Activated CD4-positive, alpha-beta T cell treated with anti-CD3 and anti-CD28 coated beads for 48 hours (primary cell): Measurements from ENCODE around the gene C2CD2.

Source experiments
- DNase-seq: peaks from one replicate; pipeline ENCODE4 v3.0.0-alpha.2; 2020

C2CD2 gene

DNA sequence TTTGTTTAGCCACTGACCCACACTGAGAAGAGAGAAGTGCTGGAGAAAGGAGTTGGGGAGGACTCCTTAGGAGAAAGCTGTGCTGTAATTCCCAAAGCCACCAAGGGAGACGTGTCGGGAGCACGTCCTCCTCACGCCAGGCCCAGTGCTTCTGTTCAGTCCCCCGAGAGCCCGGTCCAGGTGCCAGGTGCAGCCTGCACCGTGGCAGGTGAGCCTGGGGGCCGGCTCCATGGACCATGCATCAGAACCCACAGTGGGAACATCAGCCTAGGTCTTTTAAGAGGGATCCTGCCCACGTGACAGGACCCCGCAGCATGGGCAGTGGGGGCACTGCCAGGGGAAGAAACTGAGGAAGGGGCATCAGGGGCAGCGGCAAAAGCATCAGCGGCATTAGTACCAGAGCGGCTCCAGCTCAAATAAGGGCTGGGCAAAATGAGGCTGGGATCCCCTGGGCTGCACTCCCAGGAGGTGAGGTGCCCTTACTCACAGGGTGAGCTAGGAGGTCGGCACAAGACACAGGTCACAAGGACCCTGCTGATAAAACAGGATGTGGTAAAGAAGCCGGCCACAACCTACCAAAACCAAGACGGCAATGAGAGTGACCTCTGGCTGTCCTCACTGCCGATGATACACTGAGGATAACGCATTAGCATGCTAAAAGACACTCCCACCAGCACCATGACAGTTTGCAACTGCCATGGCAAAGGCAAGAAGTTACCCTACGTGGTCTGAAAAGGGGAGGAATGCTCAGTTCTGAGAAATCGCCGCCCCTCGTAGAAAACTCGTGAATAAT is 50.1 kb downstream of the C2CD2 start:
- DNase-seq: no peak

DNA sequence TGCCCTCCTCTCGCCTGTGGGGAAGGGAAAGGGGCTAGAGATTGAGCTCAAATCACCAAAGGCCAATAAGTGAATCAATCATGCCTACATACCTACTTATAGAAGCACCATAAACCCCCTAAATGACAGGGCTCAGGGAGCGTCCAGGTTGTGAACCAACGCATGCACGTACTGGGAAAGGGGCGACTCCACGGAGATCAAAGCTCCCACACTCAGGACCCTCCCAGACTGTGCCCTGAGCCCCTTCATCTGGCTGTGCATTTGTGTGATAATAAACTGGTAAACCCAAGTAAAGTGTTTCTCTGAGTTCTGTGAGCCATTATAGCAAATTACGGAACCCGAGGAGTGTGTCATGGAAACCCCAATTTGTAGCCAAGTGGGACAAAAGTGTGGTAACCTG is 50.9 kb downstream of the C2CD2 start:
- no peak for DNase-seq

DNA sequence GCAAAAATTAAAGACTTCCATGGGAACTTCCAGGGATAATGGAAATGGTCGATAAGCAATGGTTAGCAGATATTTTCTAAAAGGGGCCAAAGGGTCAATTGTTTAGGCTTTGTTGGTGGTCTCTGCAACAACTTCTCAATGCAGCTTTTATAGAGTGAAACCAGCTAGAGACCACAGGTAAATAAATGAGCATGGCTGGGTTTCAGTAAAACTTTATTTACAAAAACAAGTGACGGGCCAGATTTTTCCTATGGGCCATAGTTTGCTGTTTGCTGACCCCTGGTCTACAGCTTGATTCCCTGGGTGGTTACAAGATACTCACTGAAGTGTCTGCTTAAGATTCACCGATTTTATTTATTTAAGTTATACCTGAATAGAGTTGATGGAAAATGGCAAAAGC is 52.0 kb downstream of the C2CD2 start:
- no peak for DNase-seq

DNA sequence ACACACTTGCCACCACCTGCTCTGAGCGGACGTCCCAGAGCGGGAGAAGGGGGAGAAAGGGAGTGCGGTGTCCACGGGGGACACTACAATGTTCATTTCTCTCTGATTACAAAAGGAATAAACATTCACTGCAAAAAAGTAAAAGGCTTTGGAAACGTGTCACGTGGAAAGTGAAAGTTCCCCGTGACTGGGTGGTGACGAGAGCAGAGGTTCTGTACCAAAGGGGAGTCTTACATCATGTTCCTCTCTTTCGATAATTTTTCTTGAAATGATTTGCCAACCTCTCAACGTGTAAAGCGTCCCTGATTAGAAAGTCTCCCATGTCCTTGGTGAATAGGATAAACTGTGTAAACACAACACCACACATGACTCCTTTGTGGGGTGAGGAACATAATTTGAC is 52.7 kb downstream of the C2CD2 start:
- DNase-seq: peak; percentile 73

DNA sequence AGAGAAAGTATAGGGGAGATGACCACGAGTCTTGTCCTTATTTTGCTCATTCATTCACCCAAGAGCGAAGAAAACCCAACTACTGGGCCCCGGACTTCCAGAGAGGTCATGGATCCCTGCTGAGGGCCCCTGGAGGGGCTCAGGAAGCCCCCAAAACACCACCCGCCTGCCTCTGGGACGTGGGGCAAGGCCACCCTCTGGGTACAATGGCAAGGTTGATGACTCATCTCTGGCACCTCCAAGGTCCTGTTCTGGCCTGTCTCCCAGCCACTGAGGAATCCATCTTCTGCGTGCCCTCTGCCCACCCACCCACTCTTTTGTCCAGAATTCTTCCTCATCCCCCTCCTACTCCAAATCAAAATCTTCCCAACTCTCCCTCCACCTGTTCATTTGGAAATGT is 53.4 kb downstream of the C2CD2 start:
- DNase-seq: no peak

DNA sequence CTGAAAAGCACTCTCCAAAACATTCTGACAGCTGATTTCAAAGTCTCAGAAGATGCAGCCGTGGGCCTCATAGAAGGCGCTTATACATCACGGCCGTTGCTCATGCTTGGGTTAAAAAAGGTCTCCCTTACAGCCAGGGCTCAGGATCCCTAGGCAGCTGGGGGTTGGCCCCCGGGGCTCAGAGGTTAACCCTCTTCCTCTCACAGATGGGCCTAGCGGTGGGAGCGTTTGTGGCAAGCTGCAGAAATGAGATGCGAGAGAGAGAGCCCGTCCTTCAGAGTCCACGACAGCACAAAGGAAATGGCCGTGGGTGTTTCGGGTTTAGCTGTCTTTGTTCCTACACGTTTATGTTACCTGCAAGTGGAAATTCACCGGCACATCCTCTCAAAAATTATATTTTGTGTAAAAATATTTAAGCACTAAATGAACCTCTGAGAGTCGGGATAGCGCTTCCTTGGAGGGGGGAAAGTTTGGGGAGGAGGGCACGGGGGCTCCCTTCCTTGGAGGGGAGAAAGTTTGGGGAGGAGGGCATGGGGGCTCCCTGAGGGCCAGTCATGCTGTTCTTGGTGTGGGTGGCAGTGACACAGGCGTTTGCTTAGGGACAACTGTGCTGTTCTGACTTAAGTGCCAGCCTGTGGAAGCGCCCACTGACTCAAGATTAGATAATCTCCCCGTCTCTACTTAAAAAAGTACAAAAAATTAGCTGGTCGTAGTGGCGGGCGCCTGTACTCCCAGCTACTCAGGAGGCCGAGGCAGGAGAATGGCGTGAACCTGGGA is 54.2 kb downstream of the C2CD2 start:
- peak; percentile 80 for DNase-seq

DNA sequence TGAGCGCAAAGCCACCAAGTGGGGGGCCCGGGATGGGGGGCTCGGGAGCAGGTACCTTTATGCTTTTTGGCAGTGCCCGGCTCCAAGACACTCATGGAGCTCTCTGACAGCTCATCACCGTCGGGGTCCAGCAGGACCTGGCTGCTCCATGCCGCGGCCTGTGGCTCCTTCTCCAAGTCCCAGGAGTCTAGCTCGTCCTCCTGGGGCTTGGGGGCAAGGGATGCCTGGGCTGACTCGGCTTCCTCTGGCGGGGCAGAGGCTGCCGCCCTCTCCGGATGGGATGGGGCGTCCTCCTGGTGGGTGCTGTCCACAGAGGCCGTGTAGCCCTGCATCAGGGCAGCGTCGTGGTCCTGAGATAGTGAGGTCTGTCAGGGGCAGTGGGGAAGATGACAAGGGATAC is 54.8 kb downstream of the C2CD2 start:
- no peak for DNase-seq

DNA sequence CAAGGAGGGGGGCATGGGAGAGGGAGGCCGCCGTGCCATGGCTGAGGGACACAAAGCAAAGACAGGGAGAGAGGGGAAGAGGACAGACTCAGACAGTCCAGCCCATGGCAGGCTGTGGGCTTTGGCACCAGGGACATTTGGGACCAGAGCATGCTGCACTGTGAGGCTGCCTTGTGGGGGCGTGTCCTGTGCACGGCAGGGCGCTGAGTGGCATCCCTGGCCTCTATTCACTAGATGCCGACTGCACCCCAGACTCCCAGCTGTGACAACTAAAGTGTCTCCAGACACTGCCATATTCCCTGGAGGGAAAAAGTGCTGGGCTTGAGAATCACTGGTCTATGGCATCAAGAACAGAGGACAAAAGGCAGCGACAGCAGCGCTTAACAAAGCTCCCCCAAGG is 56.1 kb downstream of the C2CD2 start:
- DNase-seq: no peak

DNA sequence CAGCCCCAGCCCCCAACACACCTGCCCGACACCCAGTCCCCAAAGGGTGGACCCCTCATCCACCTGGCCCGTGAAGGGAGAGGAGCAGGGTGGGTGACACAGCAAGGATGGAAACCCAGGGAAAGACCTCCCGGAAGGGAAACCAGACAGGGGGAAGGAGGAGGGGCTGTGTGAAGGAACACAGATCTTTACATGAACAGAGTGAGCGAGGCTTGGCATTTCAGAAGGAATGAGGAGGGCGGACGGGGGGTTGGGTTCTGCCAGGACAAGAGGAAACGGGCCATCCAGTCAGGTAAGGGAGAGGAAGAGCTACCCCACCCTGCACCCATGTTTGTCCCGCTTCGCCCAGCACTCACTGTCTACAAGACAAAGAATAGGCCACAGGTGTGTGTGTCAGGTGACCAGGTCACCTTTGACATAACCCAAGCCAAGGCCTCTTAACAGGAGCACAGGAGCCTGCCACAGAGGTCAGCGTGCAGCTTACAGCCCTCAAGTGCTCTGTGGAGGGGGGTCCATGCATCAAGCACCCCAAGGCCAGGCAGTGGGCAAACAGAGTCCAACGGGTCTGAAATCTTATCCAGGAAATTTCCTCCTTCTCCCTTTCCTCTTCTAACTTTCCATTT is 56.7 kb downstream of the C2CD2 start:
- DNase-seq: no peak

DNA sequence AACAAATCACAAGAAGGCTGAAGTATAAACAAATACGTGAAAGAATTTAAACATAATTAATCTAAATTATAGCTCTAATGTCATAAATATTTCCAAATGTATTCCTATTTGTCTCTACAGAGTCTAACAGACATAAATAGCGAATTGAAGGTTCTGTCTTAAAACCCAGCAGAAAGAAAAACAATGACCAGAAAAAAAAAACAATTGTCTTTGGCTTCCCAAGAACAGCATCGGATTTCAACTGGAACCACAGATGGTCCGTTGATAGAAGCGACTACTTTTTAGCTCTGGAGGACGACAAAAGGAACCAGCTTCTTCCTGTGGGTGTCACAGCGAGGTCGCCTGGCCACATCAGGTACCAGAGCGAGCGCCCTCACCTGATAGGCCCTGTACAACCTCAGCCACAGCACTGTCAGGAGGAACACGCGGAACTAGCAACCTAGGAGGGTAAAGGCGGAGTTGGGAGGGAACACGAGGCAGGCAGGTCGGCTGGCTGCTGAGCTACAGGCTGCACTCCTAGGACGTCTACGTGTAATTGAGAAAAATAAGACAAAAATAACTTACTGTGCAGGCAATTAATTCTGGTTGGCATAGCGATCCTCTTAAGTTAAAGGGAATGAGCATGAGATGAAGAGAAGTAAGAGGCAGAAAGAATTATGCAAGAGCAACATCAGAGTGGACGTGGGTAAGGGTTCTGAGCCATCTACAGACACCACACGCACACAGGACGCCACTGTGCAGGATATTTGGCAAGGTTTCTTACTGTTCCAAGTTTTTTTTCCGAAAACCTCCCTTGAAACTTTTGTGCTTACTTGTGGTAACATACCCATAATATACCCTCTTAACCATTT is 58.0 kb downstream of the C2CD2 start:
- peak; percentile 60 for DNase-seq

DNA sequence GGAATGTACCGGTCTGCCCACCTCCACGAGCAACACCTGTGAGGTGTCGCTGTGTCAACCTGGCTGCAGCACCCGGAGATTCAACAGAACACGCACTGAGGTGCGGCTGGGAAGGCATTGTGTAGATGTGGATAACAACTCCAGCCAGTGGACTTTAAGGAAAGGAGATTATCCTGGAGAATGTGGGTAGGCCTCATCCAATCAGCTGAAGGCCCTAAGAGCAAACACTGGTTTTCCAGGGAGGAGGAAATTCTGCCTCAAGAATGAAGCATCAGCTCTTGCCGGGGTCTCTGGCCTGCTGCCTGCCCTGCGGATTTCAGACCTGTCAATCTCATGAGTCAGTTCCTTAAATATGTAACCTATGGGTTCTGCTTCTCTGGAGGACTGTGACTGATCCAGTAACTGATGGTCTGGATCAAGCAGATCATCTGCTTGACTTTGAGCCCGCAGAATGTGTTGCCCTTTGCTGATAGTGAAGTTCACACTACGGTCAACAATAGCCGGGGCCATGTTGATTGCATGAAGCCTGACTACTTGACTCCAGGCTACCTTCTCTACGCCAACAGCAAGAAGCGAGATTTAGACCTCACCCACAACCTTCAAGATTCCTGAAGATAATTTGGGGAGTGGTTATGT is 58.8 kb downstream of the C2CD2 start:
- no peak for DNase-seq

DNA sequence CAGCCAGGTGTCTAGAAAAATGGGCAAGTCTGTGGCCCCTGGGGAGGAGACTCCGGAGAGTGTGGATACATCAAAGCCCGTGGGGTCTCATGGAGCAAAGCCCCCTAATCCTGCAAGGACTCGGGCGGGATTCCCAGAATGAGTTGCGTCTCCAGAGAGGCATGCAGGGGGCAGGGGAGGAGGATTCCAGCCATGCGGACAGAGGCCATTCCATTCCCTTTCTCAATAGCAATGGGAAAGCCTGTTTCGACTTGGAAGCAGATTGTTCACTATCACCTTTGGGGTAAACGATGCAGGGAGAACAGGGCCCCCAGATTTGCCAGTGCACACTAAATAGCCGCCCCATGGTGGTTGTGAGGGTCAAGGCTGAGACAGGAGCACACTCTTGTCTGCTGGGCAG is 59.3 kb downstream of the C2CD2 start:
- no peak for DNase-seq

DNA sequence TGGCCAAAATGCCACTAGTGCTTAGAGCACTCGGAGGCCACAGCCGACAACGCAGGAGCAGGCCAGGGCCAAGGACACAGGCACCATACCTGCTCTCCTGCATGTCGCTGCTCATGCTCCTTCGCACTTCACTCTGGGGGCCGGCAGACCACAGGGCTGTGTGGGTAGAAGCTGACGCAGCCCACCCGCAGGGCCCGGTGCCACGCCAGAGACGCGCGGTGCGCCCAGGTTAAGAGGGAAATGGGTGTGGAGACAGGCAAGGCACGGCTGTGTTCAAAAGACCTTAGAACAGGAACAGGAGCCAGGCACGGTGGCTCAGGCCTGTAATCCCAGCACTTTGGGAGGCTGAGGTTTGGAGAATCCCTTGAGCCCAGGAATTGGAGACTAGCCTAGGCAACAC is 61.1 kb downstream of the C2CD2 start:
- no peak for DNase-seq

DNA sequence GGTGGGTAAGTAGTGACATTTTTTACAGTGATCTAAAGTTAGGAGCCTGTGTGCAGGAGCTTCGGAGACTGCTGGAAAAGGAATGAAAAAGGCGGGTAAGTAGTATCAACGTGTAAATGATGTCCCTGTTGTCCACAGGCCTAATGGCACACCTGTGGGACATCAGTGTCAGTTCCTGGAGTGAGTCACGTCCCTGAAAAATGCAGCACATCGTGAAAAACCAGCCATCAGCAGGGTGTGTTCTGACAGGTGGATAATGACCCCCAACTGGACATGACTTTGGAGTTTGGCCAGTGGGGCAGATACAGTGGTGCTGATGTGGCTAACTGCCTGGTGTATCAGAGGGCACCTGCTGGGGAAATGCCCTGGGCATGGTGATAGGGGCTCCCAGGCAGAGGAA is 62.7 kb downstream of the C2CD2 start:
- no peak for DNase-seq

DNA sequence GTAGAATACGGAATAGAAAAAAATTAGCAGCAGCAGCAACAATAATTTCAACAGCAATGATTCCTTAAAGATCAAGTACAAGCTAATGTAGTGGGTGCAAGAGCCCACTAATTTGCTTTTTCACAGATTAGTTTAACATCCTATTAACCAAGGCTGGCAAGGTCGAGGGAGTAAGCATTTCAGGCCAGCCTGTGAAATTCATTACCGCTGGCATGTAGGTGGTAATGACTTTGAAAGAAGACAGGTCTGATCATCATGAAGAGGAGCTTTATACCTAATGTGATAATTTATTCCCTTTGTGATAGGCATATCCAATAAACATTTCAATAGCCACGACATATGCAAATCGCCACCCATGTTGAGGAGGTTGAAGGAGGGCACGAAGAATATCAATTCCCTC is 63.5 kb downstream of the C2CD2 start:
- no peak for DNase-seq

DNA sequence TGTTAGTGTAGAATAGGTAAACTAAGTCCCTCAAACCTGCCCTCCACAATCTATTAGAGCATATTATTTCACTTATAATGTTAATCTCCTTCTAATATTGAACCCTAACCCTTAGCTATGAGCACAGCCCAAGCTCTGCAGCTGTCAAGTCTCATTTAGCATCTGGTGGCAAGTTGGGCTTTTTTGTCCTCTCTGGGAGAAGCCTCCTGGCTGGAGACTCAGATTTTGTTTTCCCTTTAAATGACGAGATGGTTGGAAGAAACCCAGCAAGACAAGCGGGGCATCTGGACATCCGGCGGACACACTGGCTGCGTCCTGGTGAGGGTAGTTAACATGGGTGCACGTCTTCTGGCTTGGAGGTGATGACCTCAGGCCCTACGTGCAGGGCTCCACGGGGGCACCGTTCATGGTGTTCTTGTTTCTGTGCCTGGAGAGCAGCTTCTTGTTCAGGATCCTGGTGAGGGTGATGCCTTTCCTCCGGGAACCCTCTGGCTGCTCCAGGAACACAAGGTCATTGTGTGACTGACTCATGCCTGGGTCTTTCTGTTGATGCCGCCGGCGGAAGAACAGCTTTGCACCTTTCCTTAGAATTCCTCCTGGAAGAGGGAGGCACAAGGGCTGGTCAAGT is 65.0 kb downstream of the C2CD2 start:
- DNase-seq: no peak

DNA sequence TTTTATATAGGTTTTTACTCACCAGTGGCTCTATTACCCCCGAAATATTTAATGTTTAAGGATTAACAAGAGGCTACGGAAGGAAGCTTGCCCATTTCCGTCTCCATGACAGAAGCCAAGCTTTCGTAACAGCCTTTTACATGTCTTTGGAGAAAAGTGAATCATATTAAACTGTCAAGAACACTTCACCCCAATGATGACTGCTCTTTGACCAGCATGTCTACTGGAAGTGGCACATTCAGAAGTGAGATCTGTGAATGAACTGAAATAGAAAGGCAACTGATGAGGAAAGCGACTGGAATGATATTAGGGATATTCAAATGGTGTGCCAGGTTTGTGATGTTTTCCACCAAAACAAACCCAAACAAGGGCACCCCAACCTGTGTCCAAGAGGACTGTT is 66.2 kb downstream of the C2CD2 start:
- DNase-seq: no peak

DNA sequence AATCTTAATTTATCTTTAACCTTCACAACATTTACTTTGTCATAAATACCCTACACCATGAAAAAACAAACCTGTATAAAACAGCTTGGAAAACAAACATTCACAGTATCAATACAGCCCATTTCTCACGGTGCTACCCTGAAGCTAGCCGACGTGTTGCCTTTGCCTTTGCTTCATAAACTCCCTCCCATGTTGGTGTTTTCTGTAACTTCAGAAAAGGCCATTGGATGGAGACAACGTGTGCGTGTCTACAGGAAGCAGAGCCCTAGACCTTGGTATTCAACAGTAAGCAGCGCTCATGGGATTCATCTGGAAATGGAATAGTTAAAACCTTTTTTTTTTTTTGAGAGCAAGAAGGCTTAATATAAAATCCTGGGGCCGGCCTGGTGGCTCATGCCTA is 67.5 kb downstream of the C2CD2 start:
- DNase-seq: no peak

DNA sequence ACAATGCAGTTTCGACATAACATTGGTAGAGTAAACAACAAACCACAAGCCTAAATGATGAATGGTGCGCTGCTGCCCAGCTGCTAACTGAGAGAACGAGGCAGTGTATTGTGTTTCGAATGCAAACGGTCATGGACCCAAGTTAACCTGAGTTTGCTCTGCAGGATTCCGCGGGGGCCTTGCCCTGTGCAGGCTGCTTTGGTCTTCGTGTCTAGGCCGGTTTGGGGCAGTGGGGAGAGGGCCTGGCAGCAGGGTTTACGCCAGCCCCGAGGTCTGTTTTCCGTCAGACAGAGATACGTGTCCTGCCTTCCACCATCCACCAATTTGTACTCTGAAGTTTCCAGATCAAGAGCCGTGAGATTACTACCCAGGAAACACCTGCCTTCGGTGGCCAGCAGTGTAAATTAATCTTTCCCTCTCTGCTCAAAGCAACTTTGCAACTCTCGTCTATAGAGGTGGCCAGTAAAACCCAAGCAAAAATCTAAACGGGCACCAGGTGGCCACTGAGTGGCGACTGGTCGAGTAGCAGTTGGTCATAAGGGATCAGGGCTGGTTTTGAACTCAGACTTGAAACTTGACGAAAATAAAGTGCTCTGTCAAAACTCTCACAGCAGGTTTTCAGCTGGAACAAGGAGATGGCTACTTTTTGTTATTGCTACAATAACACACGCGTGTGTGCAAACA is 68.3 kb downstream of the C2CD2 start:
- no peak for DNase-seq

DNA sequence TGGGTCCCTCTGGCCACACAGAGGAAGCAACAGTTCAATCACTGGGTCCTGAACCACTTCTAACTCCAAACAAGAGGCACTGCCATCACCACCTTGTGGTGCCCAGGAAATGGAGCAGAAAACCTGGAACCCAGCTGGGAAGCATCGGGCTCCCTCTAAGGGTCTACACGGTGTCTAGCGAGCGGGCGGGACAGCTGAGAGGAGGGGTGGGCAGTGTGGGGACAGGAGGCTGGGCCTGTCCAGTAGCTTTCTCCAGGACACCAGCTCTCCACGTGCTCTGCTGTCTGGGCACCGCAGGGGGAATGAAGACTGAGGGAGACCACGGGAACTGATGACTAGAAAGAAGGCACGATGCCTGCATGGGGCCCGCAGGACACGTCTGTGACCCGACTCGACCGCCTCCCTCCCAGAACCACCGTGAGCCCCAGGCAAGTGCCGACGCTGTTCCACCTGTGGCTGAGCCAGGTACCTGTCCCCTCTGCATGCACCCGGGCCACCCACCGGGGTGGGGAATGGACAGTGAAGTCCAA is 69.3 kb downstream of the C2CD2 start:
- no peak for DNase-seq

DNA sequence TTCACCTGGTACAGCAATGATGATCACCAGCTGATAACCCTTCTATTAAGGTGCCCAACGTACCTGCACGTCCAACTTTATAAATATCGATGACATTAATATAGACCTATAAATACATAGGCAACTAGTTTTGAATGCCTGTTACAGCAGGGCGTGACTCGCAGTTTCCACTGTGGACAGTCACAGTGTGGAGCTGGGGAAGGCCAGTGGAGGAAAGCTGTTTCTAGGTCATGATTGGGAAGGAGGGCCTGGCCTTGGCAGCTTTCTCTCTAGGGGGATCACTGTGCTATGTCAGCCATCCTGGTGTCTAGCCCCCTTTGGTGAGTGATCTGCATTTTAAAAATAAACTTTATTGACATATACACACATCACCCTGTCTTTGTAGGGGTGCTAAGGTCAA is 70.2 kb downstream of the C2CD2 start:
- no peak for DNase-seq
